ENCODE results near the gene RGS3.

RGS3 gene

GRCh38 chr9:113514748-113515147 lies 51.2 kb downstream of the RGS3 start:
- ATAC-seq = no peak
- TF ChIP-seq SNAI2 (CRISPR knock-in tag; IDR thresholded peaks at IDR 0.05) = no peak
- TF ChIP-seq PPARA (CRISPR knock-in tag; IDR thresholded peaks at IDR 0.05; ENCODE audit: borderline replicate concordance) = no peak
- TF ChIP-seq OSR1 (CRISPR knock-in tag; IDR thresholded peaks at IDR 0.05) = no peak
- no peak for TF ChIP-seq ZFP3 (CRISPR knock-in tag; IDR thresholded peaks at IDR 0.05)
- TF ChIP-seq ISL1 (CRISPR knock-in tag; IDR thresholded peaks at IDR 0.05) = no peak
- TF ChIP-seq ZNF565 (CRISPR knock-in tag; conservative IDR thresholded peaks at IDR 0.05; ENCODE audit: low read depth) = no peak
- TF ChIP-seq TSHZ2 (CRISPR knock-in tag; IDR thresholded peaks at IDR 0.05) = no peak
- TF ChIP-seq TOX (CRISPR knock-in tag; IDR thresholded peaks at IDR 0.05; ENCODE audit: borderline replicate concordance) = no peak
- no peak for TF ChIP-seq PATZ1 (CRISPR knock-in tag; IDR thresholded peaks at IDR 0.05; ENCODE audit: borderline replicate concordance)
- TF ChIP-seq ESRRG (CRISPR knock-in tag; IDR thresholded peaks at IDR 0.05) = no peak

GRCh38 chr9:113515862-113516261 lies 52.3 kb downstream of the RGS3 start:
- TF ChIP-seq OSR1 (CRISPR knock-in tag; IDR thresholded peaks at IDR 0.05) = no peak
- no peak for TF ChIP-seq CREB5 (CRISPR knock-in tag; IDR thresholded peaks at IDR 0.05; ENCODE audit: low read depth)
- TF ChIP-seq SNAI2 (CRISPR knock-in tag; IDR thresholded peaks at IDR 0.05) = no peak
- TF ChIP-seq TSHZ2 (CRISPR knock-in tag; IDR thresholded peaks at IDR 0.05) = no peak
- TF ChIP-seq PPARA (CRISPR knock-in tag; IDR thresholded peaks at IDR 0.05; ENCODE audit: borderline replicate concordance) = no peak
- no peak for TF ChIP-seq TCF4 (CRISPR knock-in tag; IDR thresholded peaks at IDR 0.05; ENCODE audit: borderline replicate concordance)
- no peak for TF ChIP-seq ZFP30 (CRISPR knock-in tag; IDR thresholded peaks at IDR 0.05)
- TF ChIP-seq RARB (CRISPR knock-in tag; IDR thresholded peaks at IDR 0.05) = no peak
- no peak for TF ChIP-seq GLIS3 (CRISPR knock-in tag; IDR thresholded peaks at IDR 0.05)
- no peak for TF ChIP-seq BACH2 (CRISPR knock-in tag; IDR thresholded peaks at IDR 0.05; ENCODE audit: borderline replicate concordance)
- TF ChIP-seq PATZ1 (CRISPR knock-in tag; IDR thresholded peaks at IDR 0.05; ENCODE audit: borderline replicate concordance) = no peak
- no peak for ATAC-seq

GRCh38 chr9:113516840-113517577 lies 53.5 kb downstream of the RGS3 start:
- TF ChIP-seq ZNF70 (CRISPR knock-in tag; IDR thresholded peaks at IDR 0.05) = no peak
- TF ChIP-seq PPARA (CRISPR knock-in tag; IDR thresholded peaks at IDR 0.05; ENCODE audit: borderline replicate concordance) = no peak
- no peak for TF ChIP-seq SNAI2 (CRISPR knock-in tag; IDR thresholded peaks at IDR 0.05)
- no peak for TF ChIP-seq BACH2 (CRISPR knock-in tag; IDR thresholded peaks at IDR 0.05; ENCODE audit: borderline replicate concordance)
- no peak for TF ChIP-seq CREB5 (CRISPR knock-in tag; IDR thresholded peaks at IDR 0.05; ENCODE audit: low read depth)
- ATAC-seq = peak; percentile 32; the same call in 1 of the 3 replicates
